ENCODE measurements around the gene RNF208.

Gene RNF208

GRCh38 chr9:137237759-137238726, 16.0 kb upstream of the RNF208 start:
- no peak for DNase-seq

DNA sequence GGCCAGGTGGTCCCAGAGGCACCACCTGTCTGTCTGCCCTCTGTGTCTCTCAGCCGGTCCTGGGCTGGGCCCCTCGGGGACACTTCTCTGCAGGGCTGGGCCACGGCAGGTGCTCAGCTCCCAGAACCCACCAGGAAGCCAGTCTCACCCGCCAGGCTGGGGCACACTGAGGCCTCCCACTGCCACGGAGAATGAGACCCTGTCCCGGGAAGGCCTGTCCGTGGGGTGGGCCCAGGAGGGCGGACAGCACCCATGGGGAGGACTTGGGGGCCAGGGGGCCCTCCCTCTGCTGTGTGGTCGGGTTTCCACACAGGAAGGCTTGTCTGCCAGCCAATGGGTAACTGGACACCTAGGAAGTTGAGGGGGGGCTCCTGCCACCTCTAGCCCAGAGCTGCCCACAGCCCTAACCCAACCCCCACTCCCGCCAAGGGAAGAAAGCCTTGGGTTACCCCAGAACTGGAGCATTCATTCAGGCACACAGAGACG, 14.9 kb upstream of the RNF208 start:
- no peak for DNase-seq

DNA sequence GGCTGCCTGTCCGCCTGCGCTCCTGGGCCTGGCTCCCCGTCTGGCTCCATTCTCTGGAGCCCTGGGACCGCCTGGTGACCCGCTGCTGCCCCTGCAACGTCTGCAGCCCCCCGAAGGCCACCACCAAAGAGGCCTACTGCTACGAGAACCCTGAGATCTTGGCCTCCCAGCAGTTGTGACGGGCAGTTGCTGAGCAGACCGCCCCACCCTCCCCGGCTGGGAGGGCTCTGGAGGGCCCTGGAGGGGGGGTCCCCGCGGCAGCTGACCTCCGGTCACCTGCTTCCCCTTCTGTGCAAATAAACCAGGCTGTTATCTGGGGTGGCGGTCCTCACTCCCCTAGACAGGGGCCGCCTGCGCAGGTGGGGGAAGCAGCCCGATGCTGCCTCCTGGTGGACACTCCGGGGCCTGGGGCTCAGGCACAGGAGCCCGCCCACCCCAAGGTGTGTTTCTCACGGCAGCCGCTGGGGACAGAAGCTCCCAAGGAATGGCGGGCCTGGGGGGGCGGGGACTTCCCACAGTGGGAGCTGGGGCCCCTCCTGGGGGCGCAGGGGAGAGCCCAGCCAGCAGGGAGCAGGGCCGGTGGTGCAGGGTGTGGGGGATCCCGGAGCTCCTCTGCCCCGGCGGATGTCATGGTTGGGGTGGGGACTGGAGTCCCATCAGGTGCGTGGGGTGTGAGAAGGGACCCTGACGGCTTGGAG, 14.3 kb upstream of the RNF208 start:
- DNase-seq, result peak; percentile 95

DNA sequence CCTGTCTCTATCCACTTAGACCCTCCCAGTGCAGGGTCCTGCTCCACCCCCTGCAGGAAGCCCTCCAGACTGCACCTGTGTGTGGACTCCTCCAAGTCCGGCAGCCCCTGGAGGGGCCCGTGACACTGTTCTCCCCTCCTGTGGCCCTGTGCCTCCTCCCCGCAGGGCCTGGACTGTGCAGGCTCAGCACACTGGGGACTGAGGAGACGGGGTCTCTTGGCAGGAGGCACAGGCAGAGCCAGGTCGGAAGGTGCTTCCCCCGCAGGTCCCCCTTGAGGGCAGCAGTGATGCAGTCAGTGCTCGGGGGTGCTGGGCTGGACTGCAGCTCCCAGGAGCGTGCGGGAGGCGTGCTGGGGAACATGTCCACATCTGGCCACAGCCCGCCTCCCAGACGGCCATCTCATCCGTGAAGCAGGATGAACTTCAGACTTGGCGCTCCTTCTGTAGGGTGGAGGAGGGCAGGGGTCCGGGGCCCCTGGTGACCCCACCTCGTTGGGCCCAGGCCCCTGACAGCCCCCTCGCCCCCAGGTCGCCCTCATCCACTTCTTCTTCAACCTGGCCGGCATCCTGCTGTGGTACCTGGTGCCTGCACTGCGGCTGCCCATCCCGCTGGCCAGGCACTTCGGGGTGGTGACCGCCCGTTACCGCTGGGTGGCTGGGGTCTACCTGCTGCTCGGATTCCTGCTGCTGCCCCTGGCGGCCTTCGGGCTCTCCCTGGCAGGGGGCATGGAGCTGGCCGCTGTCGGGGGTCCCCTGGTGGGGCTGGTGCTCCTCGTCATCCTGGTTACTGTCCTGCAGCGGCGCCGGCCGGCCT, 13.6 kb upstream of the RNF208 start:
- no peak for DNase-seq

GRCh38 chr9:137234758-137235423, 12.9 kb upstream of the RNF208 start:
- DNase-seq, result no peak

GRCh38 chr9:137234055-137234697, 12.1 kb upstream of the RNF208 start:
- DNase-seq, result no peak

- no peak for DNase-seq
Measured at GRCh38 chr9:137233143-137233980, 11.3 kb upstream of the RNF208 start.

DNA sequence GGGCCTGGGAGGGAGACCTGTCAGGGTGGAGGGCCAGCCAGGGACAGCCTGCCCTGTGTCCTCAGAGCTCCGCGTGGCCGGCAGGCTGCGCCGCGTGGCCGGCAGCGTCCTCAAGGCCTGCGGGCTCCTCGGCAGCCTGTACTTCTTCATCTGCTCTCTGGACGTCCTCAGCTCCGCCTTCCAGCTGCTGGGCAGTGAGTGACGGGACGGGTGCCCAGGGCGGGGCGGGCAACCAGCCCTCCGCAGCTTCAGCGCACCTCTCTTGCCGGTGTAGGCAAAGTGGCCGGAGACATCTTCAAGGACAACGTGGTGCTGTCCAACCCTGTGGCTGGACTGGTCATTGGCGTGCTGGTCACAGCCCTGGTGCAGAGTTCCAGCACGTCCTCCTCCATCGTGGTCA, 10.5 kb upstream of the RNF208 start:
- no peak for DNase-seq

DNA sequence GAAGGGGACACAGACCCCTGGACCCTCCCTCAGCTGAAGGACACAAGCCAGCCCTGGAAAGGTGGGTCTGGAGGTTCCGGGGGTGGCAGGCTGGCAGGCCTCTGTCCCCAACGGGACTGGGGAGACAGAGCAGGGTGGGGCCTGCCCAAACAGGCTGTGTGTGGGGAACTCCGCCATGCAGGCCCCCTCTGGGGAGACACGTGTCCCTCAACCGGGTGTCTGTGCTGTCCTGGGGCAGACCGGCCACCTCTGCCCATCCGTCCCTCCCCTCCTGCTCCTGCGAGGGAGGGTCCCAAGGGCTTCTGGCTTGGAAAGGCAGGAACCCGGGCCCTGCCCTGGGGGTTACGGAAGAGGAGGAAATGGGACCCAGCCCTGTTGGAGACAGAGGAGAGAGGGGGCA, 10.1 kb upstream of the RNF208 start:
- DNase-seq, result no peak

- no peak for DNase-seq
Measured at GRCh38 chr9:137231372-137232039, 9.5 kb upstream of the RNF208 start.

DNA sequence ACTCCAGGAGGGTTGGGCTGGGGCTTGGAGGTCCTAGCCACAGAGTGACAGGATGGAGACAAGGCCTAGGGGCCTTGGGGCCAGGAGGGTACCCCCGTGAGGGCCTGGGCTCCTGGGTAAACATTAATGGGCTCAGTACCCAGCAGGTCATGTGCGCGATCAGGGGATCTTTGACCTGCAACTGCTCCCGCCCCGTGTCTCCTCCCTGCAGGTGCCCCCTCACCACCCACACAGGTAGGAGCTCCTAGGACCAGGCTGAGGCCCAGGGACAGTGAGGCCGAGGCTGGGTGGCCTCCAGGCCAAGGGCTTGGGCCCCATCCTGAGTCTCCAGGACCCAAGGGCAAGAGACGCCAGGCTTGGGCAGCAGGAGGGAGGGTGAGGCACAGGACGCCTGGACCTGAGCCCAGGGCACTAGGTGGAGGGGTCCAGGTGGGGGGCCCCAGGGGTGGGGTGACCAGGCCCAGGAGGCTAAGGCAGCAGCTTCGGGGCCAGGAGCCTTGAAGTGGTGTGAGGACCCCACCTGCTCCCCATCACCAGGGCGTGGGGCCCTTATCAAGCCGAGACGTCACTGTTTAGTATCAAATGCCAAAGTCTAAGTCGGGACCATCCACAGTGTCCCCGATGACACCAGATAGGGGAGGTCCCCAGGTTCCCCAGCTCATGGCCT, 8.8 kb upstream of the RNF208 start, which contains the start of gene SLC34A3:
Gene SLC34A3 (plus strand): TSS at position 197 of the 667 bp plus-strand sequence. CDS start 802 bp downstream, outside the sequence.
- DNase-seq, result no peak

DNA sequence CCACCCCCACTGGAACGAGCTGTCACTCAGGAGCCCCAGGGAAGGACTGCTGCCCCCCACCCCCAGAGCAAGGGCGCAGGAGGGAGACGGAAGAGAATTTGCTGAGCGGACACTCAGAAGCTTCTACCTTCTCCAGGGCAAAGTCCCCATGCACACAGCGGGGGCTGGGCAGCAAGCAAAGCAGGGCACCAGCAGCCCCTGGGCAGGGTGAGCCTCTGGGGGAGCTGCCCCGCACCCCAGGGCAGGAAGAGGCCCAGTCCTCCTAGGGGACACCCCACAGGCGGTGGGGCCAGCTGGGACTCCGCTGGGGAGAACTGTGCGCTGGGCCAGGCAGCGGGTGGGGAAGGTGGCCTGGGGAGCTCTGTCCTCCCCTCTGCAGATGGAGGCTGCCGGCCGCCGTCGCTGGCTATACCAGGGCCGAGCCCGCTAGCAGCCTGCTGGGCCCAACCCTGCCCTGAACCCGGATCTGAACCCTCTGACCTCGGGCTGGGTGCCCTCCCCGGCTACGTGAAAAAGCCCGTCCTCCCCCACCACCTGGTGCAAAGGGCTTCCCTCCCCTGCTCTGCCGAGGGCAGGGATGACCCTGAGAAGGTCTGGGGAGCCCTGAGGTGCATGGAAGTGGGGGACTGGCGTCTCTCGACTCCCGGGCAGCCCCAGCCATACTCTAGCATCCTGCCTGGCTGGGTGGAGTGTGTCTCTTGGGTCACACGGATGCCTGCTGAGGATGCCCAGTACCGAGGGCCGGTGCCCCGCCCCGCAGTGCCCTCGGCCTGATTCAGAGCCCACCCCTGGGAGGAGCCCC, 8.1 kb upstream of the RNF208 start:
- DNase-seq, result no peak

GRCh38 chr9:137228968-137229896, 7.2 kb upstream of the RNF208 start:
- no peak for DNase-seq

GRCh38 chr9:137228506-137228967, 6.5 kb upstream of the RNF208 start:
- no peak for DNase-seq

DNA sequence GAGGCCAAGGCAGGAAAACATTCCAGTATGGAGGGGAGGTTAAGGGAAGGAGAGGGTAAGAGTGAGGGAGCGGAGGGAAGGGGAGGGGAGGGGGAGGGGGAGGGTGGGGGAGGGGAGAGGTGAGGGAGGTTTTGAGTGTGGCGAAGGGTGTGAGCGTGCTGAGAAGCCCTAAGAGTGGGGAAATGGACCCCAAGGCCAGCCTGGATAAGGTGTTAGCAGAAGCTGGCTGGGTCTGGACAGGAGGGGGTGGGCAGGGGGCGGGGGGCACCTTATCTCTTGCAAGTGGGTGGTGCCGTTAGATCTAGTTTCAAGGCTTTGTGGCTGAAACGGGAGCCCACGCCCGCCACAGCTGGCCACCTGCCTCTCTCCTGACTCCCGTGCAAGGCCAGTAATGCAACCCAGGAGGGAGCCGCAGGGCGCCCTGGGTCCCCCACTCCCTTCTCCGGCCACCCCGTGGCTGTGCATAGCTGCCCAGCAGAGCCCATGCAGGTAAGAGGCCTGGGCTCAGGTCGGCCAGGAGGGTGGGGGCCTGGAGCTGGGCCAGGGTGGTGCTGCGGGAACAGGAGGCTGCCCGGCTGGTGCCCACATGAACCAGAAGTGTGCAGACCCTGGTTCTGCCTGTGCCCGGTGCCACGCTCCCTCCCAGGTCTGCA, 5.9 kb upstream of the RNF208 start:
- no peak for DNase-seq

- peak; percentile 87 for DNase-seq
Measured at GRCh38 chr9:137227054-137227852, 5.2 kb upstream of the RNF208 start, which contains the start of gene RNF224. Gene RNF224, plus strand, starts transcription at chr9:137227502. Its CDS starts 834 bp downstream, at chr9:137228336.
